Measurements from ENCODE around the gene OR9A4. TPM values are rescaled to one million over a fixed set of nuclear protein-coding genes. Genes with fewer than 3 reads are reported as not detected.
"Not testable (repeated sequence)": the region's sequence is repeated elsewhere in the genome, so short reads cannot be mapped to it uniquely, and the experiment has no call there.

Gene OR9A4
- total RNA-seq, 1 donor from 2014 or later, result 0.20 TPM

GRCh38 chr7:141877365-141877764 lies 38.8 kb upstream of the OR9A4 start:
- Histone ChIP-seq H3K36me3 (no peaks in the 10 kb centered on the region), H3K9me3 (no peaks in the 10 kb centered on the region), H3K27ac (no peak overlapping the region), H3K4me3 (no peak overlapping the region), H3K4me1 (no peaks in the 10 kb centered on the region), H3K27me3 (no peaks in the 10 kb centered on the region)
- no peak for ATAC-seq
- no peak for DNase-seq
- intact Hi-C loops (cut with DNase I), result no loop called here
- no peak for TF ChIP-seq CTCF (IDR thresholded peaks at IDR 0.05)

DNA sequence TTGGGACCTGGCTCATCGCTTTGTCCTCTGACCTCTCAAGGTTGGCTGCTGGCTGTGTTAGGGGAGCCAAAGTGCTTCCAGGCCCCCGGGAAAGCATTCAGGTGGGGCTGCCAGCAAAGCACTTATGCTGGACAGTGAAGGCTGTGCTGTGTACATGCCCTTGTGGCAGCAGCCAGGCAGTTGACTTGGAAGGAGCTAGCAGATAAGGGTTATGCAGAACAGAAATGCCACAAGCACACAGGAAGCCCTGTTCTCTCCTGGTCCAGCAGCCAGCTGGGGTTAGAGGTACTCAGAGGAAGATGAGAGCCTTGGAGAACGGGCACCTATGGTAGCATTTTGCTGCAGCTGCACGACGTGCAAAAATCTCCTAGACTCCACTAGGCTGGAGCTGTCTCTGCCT lies 35.2 kb upstream of the OR9A4 start:
- H3K4me3 ChIP-seq, result no peak overlapping the region
- ATAC-seq (no peak), DNase-seq (no peak)
- no peak for TF ChIP-seq CTCF (IDR thresholded peaks at IDR 0.05)
- H3K36me3 ChIP-seq, result no peaks in the 10 kb centered on the region
- H3K27me3 ChIP-seq, result no peaks in the 10 kb centered on the region
- intact Hi-C loops (cut with DNase I), result no loop called here
- H3K27ac ChIP-seq, result no peak overlapping the region
- H3K9me3 ChIP-seq, result no peaks in the 10 kb centered on the region
- H3K4me1 ChIP-seq, result no peaks in the 10 kb centered on the region

- intact Hi-C loops (cut with DNase I), result no loop called here
- no peak overlapping the region for H3K27ac ChIP-seq
- H3K36me3 ChIP-seq, result no peaks in the 10 kb centered on the region
- ATAC-seq, result peak; percentile 50
- no peaks in the 10 kb centered on the region for H3K9me3 ChIP-seq
- no peaks in the 10 kb centered on the region for H3K27me3 ChIP-seq
- H3K4me1 ChIP-seq, result no peaks in the 10 kb centered on the region
- DNase-seq, result no peak
- no peak overlapping the region for H3K4me3 ChIP-seq
- TF ChIP-seq CTCF (IDR thresholded peaks at IDR 0.05), result no peak
These were observed 31.5 kb upstream of the OR9A4 start for GRCh38 chr7:141884539-141885225.

- Histone ChIP-seq H3K9me3 (no peaks in the 10 kb centered on the region), H3K36me3 (no peaks in the 10 kb centered on the region), H3K27ac (no peak overlapping the region), H3K27me3 (no peaks in the 10 kb centered on the region), H3K4me3 (no peak overlapping the region), H3K4me1 (no peaks in the 10 kb centered on the region)
- ATAC-seq (peak; percentile 57), DNase-seq (no peak)
- intact Hi-C loops (cut with DNase I), result no loop called here
- no peak for TF ChIP-seq CTCF (IDR thresholded peaks at IDR 0.05)
These were observed 26.9 kb upstream of the OR9A4 start for GRCh38 chr7:141889321-141889720.

DNA sequence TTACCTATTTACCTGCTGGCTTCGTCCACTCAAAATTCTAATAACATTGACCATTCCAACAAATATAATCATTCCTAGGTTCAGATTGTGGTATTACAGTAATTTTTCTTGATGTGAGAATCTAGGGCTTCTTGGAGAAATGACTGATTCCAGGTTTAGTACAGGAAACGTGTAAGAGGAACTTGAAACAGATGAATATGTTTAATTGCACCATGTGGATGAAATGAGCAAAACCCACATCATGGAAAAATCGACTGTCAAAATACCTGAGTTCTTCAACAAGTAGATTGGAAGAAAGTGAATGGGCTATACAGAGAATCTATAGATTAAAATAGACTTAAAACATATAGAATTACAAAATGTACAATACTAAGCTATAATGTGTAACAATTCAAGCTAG lies 24.9 kb upstream of the OR9A4 start:
- no peak for TF ChIP-seq CTCF (IDR thresholded peaks at IDR 0.05)
- intact Hi-C loops (cut with DNase I), result no loop called here
- no peak overlapping the region for H3K27ac ChIP-seq
- H3K27me3 ChIP-seq, result no peaks in the 10 kb centered on the region
- no peak for ATAC-seq
- no peaks in the 10 kb centered on the region for H3K36me3 ChIP-seq
- no peak for DNase-seq
- H3K4me1 ChIP-seq, result no peaks in the 10 kb centered on the region
- no peaks in the 10 kb centered on the region for H3K9me3 ChIP-seq
- no peak overlapping the region for H3K4me3 ChIP-seq

GRCh38 chr7:141899366-141899765 lies 16.8 kb upstream of the OR9A4 start:
- H3K27ac ChIP-seq; H3K36me3 ChIP-seq; DNase-seq; ATAC-seq; H3K27me3 ChIP-seq; H3K9me3 ChIP-seq; H3K4me3 ChIP-seq; H3K4me1 ChIP-seq; intact Hi-C loops (cut with DNase I): not testable (repeated sequence)
